HS-27A (cell line): ENCODE measurements around the gene MRPS18C.
A peak's percentile ranks its signal among the peaks of the same experiment; 100 is the strongest.
"Not testable (repeated sequence)": the region's sequence is repeated elsewhere in the genome, so short reads cannot be mapped to it uniquely, and the experiment has no call there.

Experiments used
- DNase-seq: peaks from one replicate; pipeline ENCODE4 v3.0.0-alpha.2; 2012; ENCODE audit warnings: low read depth, missing footprints

Gene MRPS18C

DNA sequence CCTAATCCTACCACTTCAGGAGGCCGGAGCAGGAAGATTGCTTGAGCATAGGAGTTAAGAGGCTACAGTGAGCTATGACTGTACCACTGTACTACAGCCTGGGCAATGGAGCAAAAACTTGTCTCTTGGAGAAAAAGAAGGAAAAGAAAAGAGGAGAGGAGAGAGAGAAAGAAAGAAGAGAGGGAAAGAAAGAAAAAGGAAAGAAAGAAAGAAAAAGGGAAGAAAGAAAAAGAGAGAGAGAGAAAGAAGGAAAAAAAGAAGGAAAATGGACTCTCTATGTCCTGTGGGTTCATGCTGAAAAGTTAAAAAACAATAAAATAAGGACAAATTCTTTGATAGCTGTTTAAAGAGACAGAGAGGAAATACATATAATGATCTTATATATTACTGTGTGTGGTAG is 42.3 kb downstream of the MRPS18C start:
- no peak for DNase-seq

DNA sequence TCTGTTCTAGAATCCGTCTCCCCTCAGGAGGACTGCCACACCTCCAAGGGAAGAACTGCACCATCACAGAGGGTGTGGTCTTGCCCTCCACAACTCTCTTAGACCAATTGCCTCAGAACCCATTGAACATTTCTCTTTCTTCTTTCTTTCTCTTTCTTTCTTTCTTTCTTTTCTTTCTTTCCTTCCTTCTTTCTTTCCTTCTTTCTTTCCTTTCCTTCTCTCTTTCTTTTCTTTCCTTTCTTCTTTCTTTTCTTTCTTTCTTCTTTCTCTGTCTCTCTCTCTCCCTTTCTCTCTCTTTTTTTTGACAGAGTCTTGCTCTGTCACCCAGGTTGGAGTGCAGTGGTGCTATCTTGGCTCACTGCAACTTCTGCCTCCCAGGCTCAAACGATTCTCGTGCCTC is 45.8 kb downstream of the MRPS18C start:
- DNase-seq = not testable (repeated sequence)

DNA sequence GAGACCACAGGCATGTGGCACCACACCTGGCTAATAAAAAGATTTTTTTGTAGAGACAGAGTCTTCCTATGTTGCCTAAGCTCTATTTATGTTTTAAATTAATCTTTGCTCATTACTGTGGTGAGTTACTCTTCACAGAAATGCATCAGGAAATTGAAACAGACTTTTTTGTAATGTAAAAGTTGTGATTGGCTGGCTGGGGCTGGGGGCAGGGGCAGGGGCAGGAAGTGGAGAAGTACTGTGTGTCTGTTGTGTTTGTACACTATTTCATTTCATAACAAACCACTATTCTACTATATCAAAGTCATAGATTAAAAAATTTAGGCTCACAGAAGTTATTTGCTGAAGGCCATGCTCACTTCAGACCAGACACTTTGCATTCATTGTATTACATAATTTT is 48.1 kb downstream of the MRPS18C start:
- DNase-seq = no peak

DNA sequence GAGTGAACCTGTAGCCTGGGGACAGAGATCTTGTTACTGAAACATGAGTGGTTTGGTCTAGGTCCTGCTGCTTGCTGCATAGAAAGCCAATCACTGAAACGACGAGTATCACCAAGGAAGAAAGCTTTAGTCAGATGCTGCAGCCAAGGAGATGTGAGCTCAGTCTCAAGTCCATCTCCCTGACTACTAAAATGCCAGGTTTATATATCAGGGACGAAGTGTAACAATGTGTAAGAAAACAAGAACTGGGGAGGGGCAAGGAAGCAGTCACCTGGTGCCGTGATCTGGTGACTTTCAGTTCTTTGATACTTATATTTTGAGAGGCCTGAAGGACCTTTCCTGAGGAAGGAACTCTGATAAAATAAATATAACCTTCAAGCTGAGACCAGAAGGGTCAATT is 48.6 kb downstream of the MRPS18C start:
- DNase-seq = no peak

DNA sequence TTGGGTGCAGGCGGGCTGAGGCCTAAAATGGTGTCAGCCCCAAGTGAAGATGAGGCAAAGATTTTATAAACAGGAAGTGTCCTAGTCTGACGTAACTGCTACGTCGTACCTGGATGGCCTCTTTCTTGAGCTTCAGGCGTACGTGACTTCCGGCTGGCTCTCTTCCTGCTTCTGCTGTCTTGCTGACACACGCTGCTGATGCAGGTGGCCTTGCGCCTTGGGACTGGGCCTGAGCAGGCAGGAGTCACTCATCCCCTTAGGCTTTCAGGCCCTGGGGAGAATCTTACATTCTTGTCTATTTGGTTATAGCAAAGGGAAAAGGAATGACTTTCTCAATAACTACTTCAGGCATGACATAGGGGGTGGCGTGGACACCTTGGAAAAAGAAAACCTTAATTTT is 49.1 kb downstream of the MRPS18C start:
- no peak for DNase-seq

DNA sequence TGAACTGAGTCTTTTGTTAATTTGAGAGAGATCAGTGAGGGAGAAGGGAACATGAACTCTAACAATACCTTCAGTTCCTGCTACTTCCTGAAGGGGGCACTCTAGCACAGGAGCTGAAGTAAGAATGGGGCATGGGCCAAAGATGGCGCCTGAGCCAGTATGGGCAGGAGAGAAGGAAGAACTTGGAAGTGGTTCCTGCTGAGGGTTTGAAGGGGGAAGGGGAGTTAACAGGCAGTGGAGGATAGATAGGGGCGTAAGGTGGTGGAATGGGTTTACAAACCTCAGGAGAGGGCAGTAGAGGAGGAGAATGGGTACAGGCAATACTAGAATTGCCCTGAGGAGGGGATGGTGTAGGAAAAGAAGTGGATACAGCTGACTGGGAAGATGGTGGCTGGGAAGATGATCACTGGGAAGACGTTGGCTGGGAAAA is 53.3 kb downstream of the MRPS18C start:
- peak; percentile 41 for DNase-seq

DNA sequence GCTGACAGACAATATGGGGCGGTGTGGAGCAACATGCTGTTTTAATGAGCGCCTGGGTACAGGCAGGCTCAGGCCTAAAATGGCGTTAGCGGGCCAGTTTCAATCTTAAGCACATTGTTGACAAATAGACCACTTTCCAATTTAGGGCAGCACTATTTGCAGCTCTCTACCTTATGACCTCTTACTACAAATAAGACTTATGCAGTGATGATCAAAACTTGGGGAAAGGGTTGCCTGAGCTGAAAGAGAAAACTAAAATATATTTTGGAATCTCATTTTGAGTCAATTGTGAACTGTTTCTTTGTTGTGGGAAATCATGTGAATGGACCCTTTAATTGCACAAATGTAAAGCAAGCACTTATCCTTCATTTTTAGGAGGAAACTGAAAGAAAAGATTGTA is 54.6 kb downstream of the MRPS18C start:
- no peak for DNase-seq
